Right lobe of liver (tissue), 6 donors: Measurements from ENCODE around the gene RNF214. TPM values are rescaled to one million over a fixed set of nuclear protein-coding genes. Genes with fewer than 3 reads are reported as not detected.

Source experiments
- ATAC-seq, 4 donors: fragments of 200-7000 bp; cut with Tn5 transposase; one replicate each; pipeline ENCODE4 v1.9.1; 2020; ENCODE audit warnings: mild to moderate bottlenecking in 4 of 4, moderate library complexity in 4 of 4
- DNase-seq, 3 donors: peaks; one replicate each; pipeline ENCODE4 v3.0.0-alpha.2; 2020
- H3K27ac ChIP-seq, 3 donors: fragments of 200-600 bp; one replicate each; pipeline ENCODE4 v1.8.0; 2022
- H3K27me3 ChIP-seq, 2 donors: fragments of 200-600 bp; one replicate each; pipeline ENCODE4 v1.8.0; 2022
- H3K36me3 ChIP-seq, 4 donors: fragments of 200-600 bp; sonication (generic) in 1 of 4; one replicate each; pipeline versions ENCODE4 v1.5.1 to v1.8.0; 2017 to 2022; ENCODE audit warnings: control low read depth in 1 of 4
- H3K4me1 ChIP-seq, 4 donors: fragments of 200-600 bp; sonication (generic) in 1 of 4; one replicate each; pipeline versions ENCODE4 v1.5.1 to v1.8.0; 2017 to 2022; ENCODE audit warnings: control low read depth in 1 of 4
- H3K4me3 ChIP-seq, 3 donors: fragments of 200-600 bp; one replicate each; pipeline ENCODE4 v1.8.0; 2022
- H3K9me3 ChIP-seq, 4 donors: fragments of 200-600 bp; sonication (generic) in 1 of 4; one replicate each; pipeline versions ENCODE4 v1.5.1 to v1.8.0; 2017 to 2022; ENCODE audit warnings: control low read depth in 1 of 4
- POLR2A ChIP-seq: fragments of 450-650 bp; IDR thresholded peaks from one replicate; pipeline ENCODE4 v1.6.1; 2017; ENCODE audit warnings: antibody characterized with exemption, mild to moderate bottlenecking
- WGBS: methylation state at CpG from one replicate; pipeline ENCODE4 v1.1.6; 2018; ENCODE audit warnings: low coverage, low lambda C conversion rate; ENCODE audit not compliant: insufficient coverage; ENCODE audit errors: missing lambda C conversion rate; 5-methylcytosine and 5-hydroxymethylcytosine counted together
- intact Hi-C, 2 donors: fragments of 100-400 bp; cut with DNase I; formaldehyde crosslinking; loops; one replicate each; pipeline versions ENCODE4 v1.11.2 to v1.14.1; 2022
- total RNA-seq, 6 experiments: library from RNA; depleted of rRNA in 2 of 6; stranded (reverse); fragments of >200 nt in 2 of 6; fragmentation: NEBNext Ultra II Directional in 3 of 6; extraction: Animal tissue kit (Norgen Biotek cat#: 25700) in 3 of 6; gene quantifications; one replicate each; pipeline versions ENCODE4 v1.1.0 to v1.2.4, GENCODE V29; 2016 to 2023
- TF ChIP-seq, protein P1 (sequence below), 4 donors: fragments of 200-600 bp in 3 of 4; fragments of 450-650 bp in 1 of 4; IDR thresholded peaks; one replicate each; pipeline versions ENCODE4 v1.5.1 to v1.8.0; 2016 to 2022; ENCODE audit warnings: antibody characterized with exemption in 4 of 4, mild to moderate bottlenecking in 2 of 4
- donor health status: DM: no; HTN: yes; CAD: no.
- donor health status: DM: no; HTN: no; CAD: no.
- donor health status: DM: no; HTN: no; CAD: no.
- donor health status: DM: no; HTN: yes; CAD: no.
- donor health status: DM: no; HTN: yes; CAD: no.

The RNF214 gene
- total RNA-seq, 6 experiments from 2014 or later: 5.6 to 9.4 (median 7.3) TPM

DNA sequence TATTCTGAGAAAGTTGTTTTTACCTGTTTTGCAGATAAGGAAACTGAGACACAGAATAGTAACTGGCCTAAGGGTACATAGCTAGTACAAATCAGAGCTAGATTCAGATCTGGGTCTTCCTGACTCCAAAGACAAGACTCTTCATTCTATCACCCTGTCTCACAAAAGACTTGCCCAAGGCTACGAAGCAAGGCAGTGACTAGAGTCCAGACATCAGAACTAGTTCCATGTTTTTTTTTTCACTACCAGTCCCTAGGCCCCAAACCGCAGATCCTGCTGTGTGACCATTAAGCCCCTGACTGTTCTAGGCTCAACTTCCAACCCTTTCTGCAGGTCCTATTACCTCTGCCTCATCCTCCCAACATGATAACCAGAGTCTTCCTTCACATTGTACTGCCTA, 60.1 kb downstream of the RNF214 start:
- no peak overlapping the region for H3K4me3 ChIP-seq
- TF ChIP-seq POLR2A: no peak
- TF ChIP-seq, protein P1, sequence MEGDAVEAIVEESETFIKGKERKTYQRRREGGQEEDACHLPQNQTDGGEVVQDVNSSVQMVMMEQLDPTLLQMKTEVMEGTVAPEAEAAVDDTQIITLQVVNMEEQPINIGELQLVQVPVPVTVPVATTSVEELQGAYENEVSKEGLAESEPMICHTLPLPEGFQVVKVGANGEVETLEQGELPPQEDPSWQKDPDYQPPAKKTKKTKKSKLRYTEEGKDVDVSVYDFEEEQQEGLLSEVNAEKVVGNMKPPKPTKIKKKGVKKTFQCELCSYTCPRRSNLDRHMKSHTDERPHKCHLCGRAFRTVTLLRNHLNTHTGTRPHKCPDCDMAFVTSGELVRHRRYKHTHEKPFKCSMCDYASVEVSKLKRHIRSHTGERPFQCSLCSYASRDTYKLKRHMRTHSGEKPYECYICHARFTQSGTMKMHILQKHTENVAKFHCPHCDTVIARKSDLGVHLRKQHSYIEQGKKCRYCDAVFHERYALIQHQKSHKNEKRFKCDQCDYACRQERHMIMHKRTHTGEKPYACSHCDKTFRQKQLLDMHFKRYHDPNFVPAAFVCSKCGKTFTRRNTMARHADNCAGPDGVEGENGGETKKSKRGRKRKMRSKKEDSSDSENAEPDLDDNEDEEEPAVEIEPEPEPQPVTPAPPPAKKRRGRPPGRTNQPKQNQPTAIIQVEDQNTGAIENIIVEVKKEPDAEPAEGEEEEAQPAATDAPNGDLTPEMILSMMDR (IDR thresholded peaks at IDR 0.05): no peak
- no peak for ATAC-seq
- no peak for DNase-seq
- no peak overlapping the region for H3K27ac ChIP-seq
- H3K36me3 ChIP-seq: peaks cover 0 to 53% (median 7%) of the 10 kb centered on the region in 4 donors
- intact Hi-C loops: no loop called here
- WGBS: 94% methylated on average over 2 of the region's 2 CpGs
- no peaks in the 10 kb centered on the region for H3K27me3 ChIP-seq
- H3K4me1 ChIP-seq: no peaks in the 10 kb centered on the region
- H3K9me3 ChIP-seq: no peaks in the 10 kb centered on the region

DNA sequence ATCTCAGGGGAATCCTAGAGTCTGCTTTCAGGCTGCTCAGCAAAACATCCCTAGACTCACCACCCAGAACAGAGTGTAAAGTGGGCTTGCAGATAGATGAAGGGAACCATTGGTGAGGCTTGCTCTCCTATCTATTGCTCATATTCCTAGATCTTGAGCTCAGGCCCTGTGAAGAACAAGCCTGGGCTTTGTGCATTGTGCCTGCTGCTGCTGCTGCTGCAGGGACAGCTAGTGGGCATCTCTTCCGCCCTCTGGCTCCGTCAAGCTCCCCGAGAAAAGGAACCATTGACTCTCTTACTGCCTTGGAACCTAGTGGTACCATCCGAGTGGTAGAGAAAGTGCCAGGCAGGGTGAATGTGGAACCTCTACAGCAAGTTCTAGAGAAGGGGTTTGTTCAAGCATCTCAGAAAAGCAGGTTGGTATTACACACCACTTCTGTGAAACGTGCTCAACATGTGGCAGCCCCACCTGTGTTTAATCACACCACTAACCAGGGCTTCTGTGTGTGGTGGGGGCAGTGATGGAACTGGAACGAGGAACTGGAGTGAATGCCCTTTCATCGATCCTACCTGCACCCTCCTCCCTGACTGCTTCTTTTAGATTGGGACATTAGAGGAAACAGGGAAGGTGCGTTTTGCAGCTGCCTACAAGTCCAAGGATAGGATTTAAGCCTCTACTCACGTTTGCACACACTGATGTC, 63.1 kb downstream of the RNF214 start:
- H3K27ac ChIP-seq: no peak overlapping the region
- peaks cover 0 to 19% (median 8%) of the 10 kb centered on the region in 4 donors for H3K4me1 ChIP-seq
- no peaks in the 10 kb centered on the region for H3K9me3 ChIP-seq
- ATAC-seq (no peak), DNase-seq (no peak)
- peaks cover 0 to 26% (median 2%) of the 10 kb centered on the region in 4 donors for H3K36me3 ChIP-seq
- intact Hi-C loops: no loop called here
- WGBS: 78% methylated on average over 5 of the region's 9 CpGs
- H3K27me3 ChIP-seq: no peaks in the 10 kb centered on the region
- TF ChIP-seq, protein P1 (IDR thresholded peaks at IDR 0.05): no peak
- TF ChIP-seq POLR2A: no peak
- no peak overlapping the region for H3K4me3 ChIP-seq

- TF ChIP-seq POLR2A: no peak
- TF ChIP-seq, protein P1 (IDR thresholded peaks at IDR 0.05): no peak
- Histone ChIP-seq H3K4me3 (no peak overlapping the region), H3K27me3 (no peaks in the 10 kb centered on the region), H3K4me1 (peaks cover 0 to 32% (median 13%) of the 10 kb centered on the region in 4 donors), H3K27ac (no peak overlapping the region), H3K36me3 (peaks cover 0 to 13% (median 0%) of the 10 kb centered on the region in 4 donors), H3K9me3 (no peaks in the 10 kb centered on the region)
- DNase-seq: no peak
- 78% methylated on average over 4 of the region's 6 CpGs for WGBS
- intact Hi-C loops: no loop called here
- ATAC-seq: no peak
These were observed 64.4 kb downstream of the RNF214 start for GRCh38 chr11:117296881-117297280.

DNA sequence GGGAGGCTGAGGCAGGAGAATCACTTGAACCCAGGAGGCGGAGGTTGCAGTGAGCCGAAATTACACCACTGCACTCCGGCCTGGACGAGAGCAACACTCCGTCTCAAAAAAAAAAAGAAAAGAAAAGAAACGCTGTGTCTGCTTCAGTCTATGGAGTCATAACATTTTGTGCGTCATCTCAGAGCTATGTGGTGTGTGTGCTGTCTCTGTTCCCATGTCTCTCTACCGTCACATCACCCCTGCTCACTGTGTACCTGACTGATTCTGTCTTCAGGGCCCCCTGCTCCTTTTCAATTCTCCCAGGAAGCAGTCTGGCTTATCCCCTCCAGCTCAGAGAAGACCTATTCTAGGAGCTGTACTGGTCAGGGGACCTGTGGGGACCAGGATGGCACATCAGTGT, 65.7 kb downstream of the RNF214 start:
- ATAC-seq: no peak
- peaks cover 0 to 37% (median 13%) of the 10 kb centered on the region in 4 donors for H3K4me1 ChIP-seq
- no peak for DNase-seq
- H3K4me3 ChIP-seq: no peak overlapping the region
- intact Hi-C loops: no loop called here
- 92% methylated on average over 8 of the region's 8 CpGs for WGBS
- no peak for TF ChIP-seq POLR2A
- TF ChIP-seq, protein P1 (IDR thresholded peaks at IDR 0.05): no peak
- H3K27me3 ChIP-seq: no peaks in the 10 kb centered on the region
- no peak overlapping the region for H3K27ac ChIP-seq
- peaks cover 0 to 9% (median 0%) of the 10 kb centered on the region in 4 donors for H3K36me3 ChIP-seq
- no peaks in the 10 kb centered on the region for H3K9me3 ChIP-seq
